GM10248 (cell line): Measurements from ENCODE around the gene TSPO2.

ENCODE experiments used
- CTCF ChIA-PET: fragments of 300-600 bp; sonication (Branson Sonifier 250); formaldehyde crosslinking; extraction: SDS; loops from one replicate; lab custom pipeline; 2021; ENCODE audit warnings: antibody characterized with exemption; lab: Yijun Ruan, JAX
- POLR2A ChIA-PET: fragments of 350-650 bp; sonication (Branson Sonifier 250); formaldehyde crosslinking; extraction: SDS; loops from one replicate; lab custom pipeline; 2020; ENCODE audit warnings: antibody characterized with exemption; lab: Yijun Ruan, JAX
- DNase-seq: peaks from one replicate; pipeline ENCODE4 v3.0.0; 2012; ENCODE audit errors: extremely low spot score
- TF ChIP-seq, protein P1 (sequence below): IDR thresholded peaks from 2 replicates; pipeline ENCODE4 v1.5.1; 2012; ENCODE audit warnings: mild to moderate bottlenecking, low read depth; ENCODE audit errors: extremely low read depth, missing control alignments, control extremely low read depth

Gene TSPO2

GRCh38 chr6:41033776-41034175 lies 8.5 kb upstream of the TSPO2 start:
- DNase-seq, result no peak
- TF ChIP-seq, protein P1, sequence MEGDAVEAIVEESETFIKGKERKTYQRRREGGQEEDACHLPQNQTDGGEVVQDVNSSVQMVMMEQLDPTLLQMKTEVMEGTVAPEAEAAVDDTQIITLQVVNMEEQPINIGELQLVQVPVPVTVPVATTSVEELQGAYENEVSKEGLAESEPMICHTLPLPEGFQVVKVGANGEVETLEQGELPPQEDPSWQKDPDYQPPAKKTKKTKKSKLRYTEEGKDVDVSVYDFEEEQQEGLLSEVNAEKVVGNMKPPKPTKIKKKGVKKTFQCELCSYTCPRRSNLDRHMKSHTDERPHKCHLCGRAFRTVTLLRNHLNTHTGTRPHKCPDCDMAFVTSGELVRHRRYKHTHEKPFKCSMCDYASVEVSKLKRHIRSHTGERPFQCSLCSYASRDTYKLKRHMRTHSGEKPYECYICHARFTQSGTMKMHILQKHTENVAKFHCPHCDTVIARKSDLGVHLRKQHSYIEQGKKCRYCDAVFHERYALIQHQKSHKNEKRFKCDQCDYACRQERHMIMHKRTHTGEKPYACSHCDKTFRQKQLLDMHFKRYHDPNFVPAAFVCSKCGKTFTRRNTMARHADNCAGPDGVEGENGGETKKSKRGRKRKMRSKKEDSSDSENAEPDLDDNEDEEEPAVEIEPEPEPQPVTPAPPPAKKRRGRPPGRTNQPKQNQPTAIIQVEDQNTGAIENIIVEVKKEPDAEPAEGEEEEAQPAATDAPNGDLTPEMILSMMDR, result no peak
- ChIA-PET POLR2A (no interaction called here), CTCF (no interaction called here)

- ChIA-PET POLR2A (no interaction called here), CTCF (interaction anchor here (1.4 to 11.7 kb wide), 5 partner anchors 9 to 284 kb away, joined by 3 to 169 read pairs (median 6); partner anchors contain the start of gene NFYA)
These were observed 6.1 kb upstream of the TSPO2 start for GRCh38 chr6:41036186-41036585.

GRCh38 chr6:41036601-41037000 lies 5.7 kb upstream of the TSPO2 start:
- ChIA-PET POLR2A (no interaction called here), CTCF (interaction anchor here (1.3 to 11.7 kb wide), 7 partner anchors 9 to 283 kb away, joined by 3 to 169 read pairs (median 6); partner anchors contain the start of gene NFYA)
- no peak for DNase-seq
- TF ChIP-seq, protein P1, result no peak

More at GRCh38 chr6:41036186-41036585, 6.1 kb upstream of the TSPO2 start:
- no peak for DNase-seq
- TF ChIP-seq, protein P1, result no peak

DNA sequence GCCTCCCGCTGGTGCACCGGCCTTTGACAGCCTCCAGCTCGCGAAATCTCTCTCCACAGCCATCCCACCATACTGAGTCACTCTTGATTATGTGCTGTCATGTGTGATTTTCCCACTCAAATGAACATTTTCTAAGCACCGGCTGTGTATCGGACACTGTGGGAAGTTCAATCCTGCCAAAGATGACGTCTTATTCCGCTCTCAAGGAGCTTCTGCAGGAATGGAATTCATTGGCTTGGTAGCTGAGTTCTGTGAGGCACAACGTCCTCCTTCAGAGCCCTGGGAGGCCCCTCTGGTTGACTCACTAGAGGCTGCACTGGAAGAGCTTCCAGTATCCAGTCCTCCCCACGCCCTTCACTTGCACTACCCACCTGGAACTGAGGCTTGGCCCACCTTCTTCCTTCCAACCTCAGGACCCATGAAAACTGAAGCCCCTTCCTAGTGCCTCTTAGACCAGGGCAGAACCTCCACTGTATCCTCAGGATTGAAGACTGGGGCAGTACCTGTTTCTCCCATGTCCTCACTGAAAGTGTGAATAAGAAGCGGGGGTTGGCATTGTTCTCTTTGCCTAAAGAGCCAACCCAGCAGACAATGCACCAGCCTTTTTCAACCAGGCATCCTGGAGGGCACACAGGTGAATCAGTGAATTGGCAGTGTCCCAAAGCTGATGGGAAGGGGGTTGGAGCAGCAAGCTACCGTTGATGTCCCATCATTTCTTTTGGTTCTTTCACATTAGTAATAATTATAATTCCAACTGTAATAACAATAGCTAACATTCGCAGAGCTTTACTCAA lies 5.0 kb upstream of the TSPO2 start:
- CTCF ChIA-PET, result interaction anchor here (0.6 to 11.7 kb wide), 11 partner anchors 9 to 37 kb away, joined by 3 to 169 read pairs (median 4); partner anchors contain the start of gene NFYA
- TF ChIP-seq, protein P1, result no peak
- DNase-seq, result no peak
- POLR2A ChIA-PET, result no interaction called here

DNA sequence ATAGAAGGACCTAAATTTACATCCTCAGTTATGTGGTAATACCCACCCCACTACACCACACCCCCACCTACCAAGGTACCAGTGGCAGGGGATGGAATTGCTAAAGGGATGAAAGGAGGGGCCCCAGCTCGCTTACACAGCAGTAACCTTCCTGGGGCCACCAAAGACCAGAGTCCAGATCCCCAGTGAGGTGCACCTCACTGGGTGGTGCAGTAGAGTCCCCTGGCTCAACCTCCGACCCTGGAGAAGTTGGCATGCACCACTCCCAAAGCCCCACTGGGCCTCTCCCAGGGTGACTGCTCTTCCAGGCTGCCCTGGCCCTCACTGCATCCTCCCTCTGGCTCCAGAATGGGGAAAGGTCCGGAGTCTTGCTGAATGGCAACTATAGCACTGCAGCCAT lies 4.1 kb upstream of the TSPO2 start:
- CTCF ChIA-PET, result interaction anchor here (0.6 to 11.7 kb wide), 8 partner anchors 8 to 38 kb away, joined by 3 to 169 read pairs (median 4); no protein-coding TSS in a partner anchor
- TF ChIP-seq, protein P1, result no peak
- no peak for DNase-seq
- POLR2A ChIA-PET, result no interaction called here

DNA sequence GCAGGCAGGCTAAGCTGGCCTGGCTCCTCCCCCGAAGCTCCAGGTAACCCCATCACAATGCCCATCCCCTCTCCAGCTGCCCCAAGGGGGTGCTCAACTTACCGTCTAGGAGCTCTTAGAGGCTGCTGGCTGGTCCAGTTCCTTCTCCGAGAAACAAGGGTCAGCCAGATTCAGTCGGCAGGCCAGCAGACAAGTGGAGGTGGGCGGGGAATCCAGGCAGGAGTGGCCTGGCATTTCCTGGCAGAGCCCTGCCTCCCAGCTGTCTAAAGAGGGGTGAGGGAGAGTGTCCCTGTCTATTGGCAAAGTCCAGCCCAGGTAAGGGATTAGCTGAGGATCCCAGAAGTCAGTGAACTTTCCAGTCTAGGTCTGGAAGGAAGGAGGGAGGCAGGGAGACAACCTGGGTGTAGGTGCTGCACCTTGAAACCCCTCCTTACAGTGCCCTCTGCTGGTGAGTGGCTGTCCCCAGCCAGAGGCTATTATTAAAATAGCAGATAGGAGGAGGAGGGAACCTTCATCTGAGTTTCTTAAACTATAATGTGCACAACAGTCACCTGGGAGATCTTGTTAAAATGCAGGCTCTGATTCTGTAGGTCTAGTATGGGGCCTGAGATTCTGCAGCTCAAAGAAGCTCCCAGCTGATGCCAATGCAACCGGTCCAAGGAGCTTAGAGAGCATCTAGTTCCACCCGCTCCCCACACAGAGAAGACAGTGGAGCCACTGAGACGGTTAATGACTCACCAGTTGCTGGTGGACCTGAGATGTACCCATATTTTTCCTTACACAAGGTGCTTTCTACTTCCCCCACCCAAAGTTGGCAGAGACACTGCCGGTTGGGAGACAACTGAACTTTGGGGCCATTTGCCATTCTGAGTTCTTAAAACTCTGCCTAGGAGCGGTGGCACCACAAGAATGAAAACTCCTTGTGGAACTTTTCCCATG lies 2.9 kb upstream of the TSPO2 start, which contains the start of gene UNC5CL:
UNC5CL (minus strand) TSS at position 162 of the 939 bp plus-strand sequence. CDS start 4,147 bp downstream, outside the sequence.
- ChIA-PET POLR2A (no interaction called here), CTCF (interaction anchor here (0.8 to 11.7 kb wide), 14 partner anchors 12 to 64 kb away, joined by 3 to 169 read pairs (median 4); partner anchors contain the start of gene APOBEC2)
- TF ChIP-seq, protein P1, result peak; percentile 82
- DNase-seq, result peak; percentile 76
